ENCODE results near the gene DNLZ.

Gene DNLZ

GRCh38 chr9:136396219-136396515, 32.6 kb upstream of the DNLZ start:
- DNase-seq (ENCODE audit: low read depth in 3 of 3, low spot score in 1 of 3): no peak

GRCh38 chr9:136395345-136396218, 32.0 kb upstream of the DNLZ start:
- DNase-seq (ENCODE audit: low read depth in 3 of 3, low spot score in 1 of 3): no peak

GRCh38 chr9:136395020-136395340, 31.4 kb upstream of the DNLZ start:
- no peak for DNase-seq (ENCODE audit: low read depth in 3 of 3, low spot score in 1 of 3)

- no peak for DNase-seq (ENCODE audit: low read depth in 3 of 3, low spot score in 1 of 3)
These were observed 30.9 kb upstream of the DNLZ start for GRCh38 chr9:136394312-136395019.

- DNase-seq (ENCODE audit: low read depth in 3 of 3, low spot score in 1 of 3): no peak
These were observed 30.0 kb upstream of the DNLZ start for GRCh38 chr9:136393531-136393930.

GRCh38 chr9:136392538-136393449, 29.2 kb upstream of the DNLZ start:
- DNase-seq (ENCODE audit: low read depth in 3 of 3, low spot score in 1 of 3): no peak

- DNase-seq (ENCODE audit: low read depth in 3 of 3, low spot score in 1 of 3): no peak
These were observed 28.4 kb upstream of the DNLZ start for GRCh38 chr9:136391737-136392537.

- DNase-seq (ENCODE audit: low read depth in 3 of 3, low spot score in 1 of 3): no peak
These were observed 25.9 kb upstream of the DNLZ start for GRCh38 chr9:136389396-136389795.

- no peak for DNase-seq (ENCODE audit: low read depth in 3 of 3, low spot score in 1 of 3)
These were observed 23.7 kb upstream of the DNLZ start for GRCh38 chr9:136387217-136387616.

GRCh38 chr9:136386018-136386417, 22.5 kb upstream of the DNLZ start:
- no peak for DNase-seq (ENCODE audit: low read depth in 3 of 3, low spot score in 1 of 3)

GRCh38 chr9:136385015-136385414, 21.5 kb upstream of the DNLZ start:
- DNase-seq (ENCODE audit: low read depth in 3 of 3, low spot score in 1 of 3): no peak

GRCh38 chr9:136383436-136383835, 19.9 kb upstream of the DNLZ start:
- no peak for DNase-seq (ENCODE audit: low read depth in 3 of 3, low spot score in 1 of 3)

GRCh38 chr9:136381966-136382513, 18.5 kb upstream of the DNLZ start:
- DNase-seq (ENCODE audit: low read depth in 3 of 3, low spot score in 1 of 3): no peak

- no peak for DNase-seq (ENCODE audit: low read depth in 3 of 3, low spot score in 1 of 3)
These were observed 17.8 kb upstream of the DNLZ start for GRCh38 chr9:136381311-136381710.

- DNase-seq (ENCODE audit: low read depth in 3 of 3, low spot score in 1 of 3): no peak
These were observed 16.8 kb upstream of the DNLZ start for GRCh38 chr9:136380381-136380780.

- no peak for DNase-seq (ENCODE audit: low read depth in 3 of 3, low spot score in 1 of 3)
These were observed 16.3 kb upstream of the DNLZ start for GRCh38 chr9:136379891-136380290.

GRCh38 chr9:136379401-136379800, 15.9 kb upstream of the DNLZ start:
- no peak for DNase-seq (ENCODE audit: low read depth in 3 of 3, low spot score in 1 of 3)

- no peak for DNase-seq (ENCODE audit: low read depth in 3 of 3, low spot score in 1 of 3)
These were observed 15.4 kb upstream of the DNLZ start for GRCh38 chr9:136379003-136379287.

- DNase-seq (ENCODE audit: low read depth in 3 of 3, low spot score in 1 of 3): no peak
These were observed 14.8 kb upstream of the DNLZ start for GRCh38 chr9:136378170-136379002.

All from stimulated activated CD4-positive, alpha-beta T cell treated with anti-CD3 and anti-CD28 coated beads, TNF-alpha, amount 100 ng/mL, for 1 hour (primary cell).